Measurements from ENCODE around the gene MAEL.
A peak's percentile ranks its signal among the peaks of the same experiment; 100 is the strongest.

MAEL gene

GRCh38 chr1:167056529-167057231 lies 67.6 kb downstream of the MAEL start:
- no peak for DNase-seq (ENCODE audit: low spot score)

GRCh38 chr1:167057241-167057688 lies 68.2 kb downstream of the MAEL start:
- DNase-seq (ENCODE audit: low spot score), result peak; percentile 20

GRCh38 chr1:167059045-167059808 lies 70.1 kb downstream of the MAEL start:
- peak; percentile 59 for DNase-seq (ENCODE audit: low spot score)

- DNase-seq (ENCODE audit: low spot score), result no peak
Observed at GRCh38 chr1:167059809-167060107, 70.7 kb downstream of the MAEL start.

- DNase-seq (ENCODE audit: low spot score), result no peak
Observed at GRCh38 chr1:167060141-167061072, 71.3 kb downstream of the MAEL start.

GRCh38 chr1:167061073-167061464 lies 72.0 kb downstream of the MAEL start:
- DNase-seq (ENCODE audit: low spot score), result no peak

- no peak for DNase-seq (ENCODE audit: low spot score)
Observed at GRCh38 chr1:167064621-167065020, 75.5 kb downstream of the MAEL start.

GRCh38 chr1:167065471-167065870 lies 76.4 kb downstream of the MAEL start:
- DNase-seq (ENCODE audit: low spot score), result no peak

GRCh38 chr1:167066333-167067122 lies 77.4 kb downstream of the MAEL start:
- DNase-seq (ENCODE audit: low spot score), result peak; percentile 76

- DNase-seq (ENCODE audit: low spot score), result no peak
Observed at GRCh38 chr1:167067904-167068303, 78.8 kb downstream of the MAEL start.

GRCh38 chr1:167068761-167069160 lies 79.7 kb downstream of the MAEL start:
- no peak for DNase-seq (ENCODE audit: low spot score)

- no peak for DNase-seq (ENCODE audit: low spot score)
Observed at GRCh38 chr1:167071286-167071685, 82.2 kb downstream of the MAEL start.

All from LoVo (cell line).